Adrenal gland (tissue), 5 donors: ENCODE measurements around the gene KLKB1.

Experiments
- POLR2A ChIP-seq, 2 donors: fragments of 450-650 bp; IDR thresholded peaks; one replicate each; pipeline ENCODE4 v1.6.1; 2017; ENCODE audit warnings: antibody characterized with exemption in 2 of 2, mild to moderate bottlenecking in 2 of 2, moderate library complexity in 1 of 2
- TF ChIP-seq, protein P1 (sequence below), 6 experiments: fragments of 450-650 bp in 4 of 6; fragments of 200-600 bp in 2 of 6; sonication (generic) in 1 of 6; IDR thresholded peaks; 1 replicate in 5 of 6; 2 replicates in 1 of 6; pipeline versions ENCODE4 v1.5.1 to v1.8.0; 2016 to 2021; ENCODE audit warnings: antibody characterized with exemption in 6 of 6, mild to moderate bottlenecking in 2 of 6, moderate library complexity in 1 of 6
- donor health status: DM: no; HTN: no; CAD: no.

DNA sequence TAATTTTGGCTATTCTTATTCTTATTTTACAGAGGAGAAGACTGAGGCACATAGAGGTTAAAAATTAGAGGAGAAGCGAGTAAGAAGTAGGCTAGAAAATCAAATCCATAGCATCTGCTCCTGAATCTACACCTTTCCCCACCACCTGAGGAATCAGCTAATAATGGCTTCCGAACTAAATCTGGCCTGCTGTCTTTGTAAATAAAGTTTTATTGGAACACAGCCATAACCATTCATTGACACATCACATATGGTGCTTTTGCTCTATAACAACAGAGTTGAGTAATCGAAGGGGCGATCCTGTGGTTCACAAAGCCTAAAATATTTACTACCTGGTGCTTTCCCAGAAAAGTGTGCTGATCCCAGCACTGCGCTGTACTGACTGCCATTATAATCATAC, 76.9 kb downstream of the KLKB1 start:
- TF ChIP-seq, protein P1, sequence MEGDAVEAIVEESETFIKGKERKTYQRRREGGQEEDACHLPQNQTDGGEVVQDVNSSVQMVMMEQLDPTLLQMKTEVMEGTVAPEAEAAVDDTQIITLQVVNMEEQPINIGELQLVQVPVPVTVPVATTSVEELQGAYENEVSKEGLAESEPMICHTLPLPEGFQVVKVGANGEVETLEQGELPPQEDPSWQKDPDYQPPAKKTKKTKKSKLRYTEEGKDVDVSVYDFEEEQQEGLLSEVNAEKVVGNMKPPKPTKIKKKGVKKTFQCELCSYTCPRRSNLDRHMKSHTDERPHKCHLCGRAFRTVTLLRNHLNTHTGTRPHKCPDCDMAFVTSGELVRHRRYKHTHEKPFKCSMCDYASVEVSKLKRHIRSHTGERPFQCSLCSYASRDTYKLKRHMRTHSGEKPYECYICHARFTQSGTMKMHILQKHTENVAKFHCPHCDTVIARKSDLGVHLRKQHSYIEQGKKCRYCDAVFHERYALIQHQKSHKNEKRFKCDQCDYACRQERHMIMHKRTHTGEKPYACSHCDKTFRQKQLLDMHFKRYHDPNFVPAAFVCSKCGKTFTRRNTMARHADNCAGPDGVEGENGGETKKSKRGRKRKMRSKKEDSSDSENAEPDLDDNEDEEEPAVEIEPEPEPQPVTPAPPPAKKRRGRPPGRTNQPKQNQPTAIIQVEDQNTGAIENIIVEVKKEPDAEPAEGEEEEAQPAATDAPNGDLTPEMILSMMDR (IDR thresholded peaks at IDR 0.05): no peak
- no peak for TF ChIP-seq POLR2A (IDR thresholded peaks at IDR 0.05)
